Stimulated activated CD8-positive, alpha-beta memory T cell treated with anti-CD3 and anti-CD28 coated beads, Interleukin-7, amount 100 ng/mL, for 1 hour (primary cell): ENCODE data around the gene ZNF711.
"Not testable (repeated sequence)": the region's sequence is repeated elsewhere in the genome, so short reads cannot be mapped to it uniquely, and the experiment has no call there.

Source experiments
- DNase-seq, 2 donors: peaks; one replicate each; pipeline ENCODE4 v3.0.0-alpha.2; 2020; ENCODE audit warnings: low read depth in 2 of 2

The ZNF711 gene

GRCh38 chrX:85243761-85244449 lies at the start of gene ZNF711, which contains the start of gene SATL1:
TSS of gene ZNF711 (plus strand) at chrX:85243991. CDS start at chrX:85247573, 3,582 bp downstream.
TSS of gene SATL1 (minus strand) at chrX:85243779. CDS start at chrX:85108968, 134,811 bp downstream.
- no peak for DNase-seq

DNA sequence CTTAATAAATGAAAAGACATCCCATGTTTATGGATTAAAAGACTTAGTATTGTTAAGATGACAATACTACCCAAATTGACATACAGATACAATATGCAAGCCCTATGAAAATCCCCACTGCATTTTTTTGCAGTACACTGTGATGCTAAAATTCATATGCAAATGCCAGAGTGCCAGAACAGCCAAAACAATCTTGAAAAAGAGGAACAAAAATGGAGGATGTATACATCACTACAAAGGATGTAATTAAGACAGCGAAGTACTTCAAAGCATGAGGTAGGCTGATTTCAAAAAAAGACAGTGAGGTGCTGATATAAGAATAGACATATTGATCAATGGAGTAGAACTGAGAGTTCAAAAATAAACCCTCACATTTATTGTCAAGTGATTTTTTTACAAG lies 47.5 kb upstream of the ZNF711 start:
- no peak for DNase-seq

GRCh38 chrX:85203461-85203970 lies 40.3 kb upstream of the ZNF711 start:
- DNase-seq, result no peak

DNA sequence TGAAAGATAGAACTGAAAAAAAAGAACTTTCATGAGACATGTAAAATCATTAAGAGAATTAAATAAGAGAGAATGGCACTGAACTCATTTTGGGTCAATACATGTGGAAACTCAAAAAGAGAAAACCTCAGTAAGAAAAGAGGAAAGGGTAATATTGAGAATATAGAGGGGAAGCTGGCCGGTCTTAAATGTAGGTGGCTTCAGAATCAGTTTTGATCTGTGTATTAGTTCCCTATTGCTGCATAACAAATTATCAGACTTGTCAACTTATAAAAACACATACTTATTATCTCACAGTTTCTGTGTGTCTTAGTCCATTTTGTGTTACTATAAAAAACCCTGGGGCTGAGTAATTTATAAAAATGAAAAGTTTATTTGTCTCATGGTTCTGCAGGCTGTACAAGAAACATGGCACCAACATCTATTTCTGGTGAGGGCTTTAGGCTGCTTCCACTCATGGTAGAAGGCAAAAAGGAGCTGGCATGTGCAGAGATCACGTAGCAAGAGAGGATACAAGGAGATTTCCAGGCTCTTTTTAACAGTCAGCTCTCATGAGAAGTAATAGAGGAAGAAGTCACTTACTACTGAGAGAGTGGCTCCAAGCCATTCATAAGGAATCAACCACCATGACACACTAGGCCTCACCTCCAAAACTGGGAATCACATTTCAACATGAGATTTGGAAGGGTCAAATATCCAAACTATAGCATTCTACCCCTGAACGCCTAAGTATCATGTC lies 29.8 kb upstream of the ZNF711 start:
- DNase-seq, result no peak

GRCh38 chrX:85215946-85216345 lies 27.8 kb upstream of the ZNF711 start:
- DNase-seq, result no peak

- DNase-seq, result no peak
Observed at GRCh38 chrX:85221361-85221760, 22.4 kb upstream of the ZNF711 start.

- no peak for DNase-seq
Observed at GRCh38 chrX:85223359-85223758, 20.4 kb upstream of the ZNF711 start.

DNA sequence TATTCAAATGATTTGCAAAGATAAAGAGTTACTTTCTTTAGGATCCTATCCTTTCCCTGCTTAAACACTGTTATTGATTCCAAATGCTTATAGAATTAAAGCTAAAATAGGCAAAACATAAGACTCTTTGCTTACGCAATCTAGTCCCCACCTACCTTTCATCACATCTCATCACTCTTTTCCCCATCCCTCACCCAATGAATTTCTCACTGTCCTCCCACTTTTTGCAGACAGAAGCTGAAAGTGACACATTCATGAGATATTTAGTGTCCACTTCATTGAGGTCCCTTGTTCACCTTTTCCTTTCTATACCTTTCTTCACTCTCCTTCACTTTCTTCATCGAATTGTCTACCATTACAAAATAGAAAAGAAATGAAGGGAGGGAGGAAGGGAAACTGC lies 636 bp upstream of the ZNF711 start:
- no peak for DNase-seq

GRCh38 chrX:85244450-85245211 lies 840 bp downstream of the ZNF711 start:
- DNase-seq, result no peak

- not testable (repeated sequence) for DNase-seq
Observed at GRCh38 chrX:85285286-85285685, 41.5 kb downstream of the ZNF711 start.

DNA sequence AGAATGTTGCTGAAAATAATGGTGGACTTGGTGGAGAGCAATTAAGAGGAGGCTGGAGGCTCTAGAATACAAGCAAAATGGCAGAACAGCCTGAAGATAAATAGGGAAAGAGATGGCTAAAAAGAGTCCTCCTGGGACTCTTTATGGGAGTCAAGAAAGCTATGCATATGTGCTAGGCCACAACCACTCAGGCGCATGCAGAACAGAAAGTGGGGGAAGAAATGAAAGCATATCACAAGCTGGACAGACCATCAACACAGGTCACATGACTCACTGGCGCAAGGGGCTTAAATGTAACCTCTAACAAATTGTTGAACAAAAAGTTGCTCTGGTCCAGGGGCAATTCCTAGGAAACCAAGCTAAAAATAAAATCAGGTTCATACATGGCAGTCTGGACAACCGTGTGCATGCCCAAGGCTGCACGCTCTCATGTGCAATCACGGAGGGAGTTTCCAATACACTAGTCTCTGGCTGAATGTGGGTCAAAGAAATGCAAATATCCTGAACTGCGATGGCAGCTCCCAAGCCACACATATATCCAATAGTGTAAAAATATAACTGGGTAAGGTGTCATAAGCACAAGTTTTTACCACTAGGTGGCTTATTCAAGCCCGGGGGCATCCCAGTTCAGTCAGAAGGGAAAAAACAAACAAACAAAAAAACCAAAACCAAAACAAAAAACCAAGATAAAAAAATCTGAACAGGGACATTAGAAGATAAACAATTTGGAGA lies 45.4 kb downstream of the ZNF711 start:
- DNase-seq, result no peak

DNA sequence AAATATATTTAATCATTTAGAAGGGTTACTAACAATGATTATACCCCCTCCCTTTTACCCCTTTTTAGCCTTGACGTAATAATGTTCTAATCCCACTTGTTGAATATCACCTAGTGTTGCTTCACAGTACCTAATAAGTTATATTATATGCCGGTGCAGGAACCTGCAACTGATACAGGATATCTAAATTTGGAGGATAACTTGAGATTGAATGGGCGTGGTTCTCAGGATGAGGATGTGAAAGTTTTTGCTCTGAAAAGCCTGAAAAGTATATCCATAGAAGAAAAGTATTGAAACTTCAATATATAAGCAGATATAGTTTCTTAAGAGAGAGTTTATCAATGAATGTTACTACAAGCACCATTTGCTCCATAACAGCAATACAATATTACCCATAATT lies 59.8 kb downstream of the ZNF711 start:
- no peak for DNase-seq

DNA sequence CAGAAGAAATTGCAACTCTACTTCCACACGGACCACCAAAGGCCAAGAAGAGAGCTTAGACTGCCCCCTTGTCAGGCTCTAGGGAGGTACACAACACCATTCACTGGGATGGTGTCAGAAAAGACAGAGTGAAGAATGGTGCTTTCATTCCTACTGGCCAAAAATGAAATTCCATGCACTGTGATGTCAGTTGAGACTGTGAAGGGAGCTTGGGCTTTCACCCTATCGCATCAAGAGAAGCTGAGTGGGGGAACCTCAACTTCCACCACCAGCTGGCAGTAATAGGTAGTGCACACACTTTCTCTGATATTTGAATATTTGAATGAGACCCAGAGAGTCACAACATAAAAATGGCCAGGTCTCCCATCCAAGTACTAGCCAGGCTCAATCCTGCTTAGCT lies 65.9 kb downstream of the ZNF711 start:
- DNase-seq, result no peak

- DNase-seq, result not testable (repeated sequence)
Observed at GRCh38 chrX:85311348-85311747, 67.6 kb downstream of the ZNF711 start.
